KG1 (cell line): ENCODE data around the gene ATP10A.
"Not testable (repeated sequence)": the region's sequence is repeated elsewhere in the genome, so short reads cannot be mapped to it uniquely, and the experiment has no call there.

Source experiments
- DNase-seq: peaks from one replicate; lab custom pipeline; 2025; lab: John Stamatoyannopoulos, UW

Gene ATP10A

DNA sequence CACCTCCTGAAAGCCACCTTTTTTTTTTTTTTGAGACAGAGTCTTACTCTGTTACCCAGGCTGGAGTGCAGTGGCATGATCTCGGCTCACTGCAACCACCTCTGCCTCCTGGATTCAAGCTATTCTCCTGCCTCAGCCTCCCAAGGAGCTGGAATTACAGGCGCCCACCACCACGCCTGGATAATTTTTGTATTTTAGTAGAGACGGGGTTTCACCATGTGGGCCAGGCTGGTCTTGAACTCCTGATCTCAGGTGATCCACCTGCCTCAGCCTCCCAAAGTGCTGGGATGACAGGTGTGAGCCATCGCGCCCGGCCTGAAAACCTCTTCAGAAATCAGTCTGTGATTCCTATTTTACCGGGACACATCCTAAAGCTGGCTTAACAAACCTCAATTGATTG, 91.4 kb downstream of the ATP10A start:
- DNase-seq: not testable (repeated sequence)

DNA sequence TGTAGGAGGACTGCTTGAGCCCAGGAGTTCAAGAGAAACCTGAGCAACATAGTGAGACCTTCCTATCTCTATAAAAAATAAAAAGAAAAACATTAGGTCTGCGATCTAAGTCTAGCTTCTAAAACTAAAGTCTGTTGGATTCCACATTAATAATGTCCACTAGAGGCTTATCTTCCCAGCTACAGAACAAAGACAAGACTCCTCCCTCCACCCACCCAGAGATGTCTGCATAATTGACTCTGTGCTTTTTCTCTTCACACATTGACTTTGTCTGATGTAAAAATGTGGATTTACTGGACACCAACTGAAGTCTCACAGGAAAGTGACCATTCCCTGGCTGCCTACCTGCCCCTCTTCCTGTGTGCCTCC, 91.8 kb downstream of the ATP10A start:
- DNase-seq: no peak

DNA sequence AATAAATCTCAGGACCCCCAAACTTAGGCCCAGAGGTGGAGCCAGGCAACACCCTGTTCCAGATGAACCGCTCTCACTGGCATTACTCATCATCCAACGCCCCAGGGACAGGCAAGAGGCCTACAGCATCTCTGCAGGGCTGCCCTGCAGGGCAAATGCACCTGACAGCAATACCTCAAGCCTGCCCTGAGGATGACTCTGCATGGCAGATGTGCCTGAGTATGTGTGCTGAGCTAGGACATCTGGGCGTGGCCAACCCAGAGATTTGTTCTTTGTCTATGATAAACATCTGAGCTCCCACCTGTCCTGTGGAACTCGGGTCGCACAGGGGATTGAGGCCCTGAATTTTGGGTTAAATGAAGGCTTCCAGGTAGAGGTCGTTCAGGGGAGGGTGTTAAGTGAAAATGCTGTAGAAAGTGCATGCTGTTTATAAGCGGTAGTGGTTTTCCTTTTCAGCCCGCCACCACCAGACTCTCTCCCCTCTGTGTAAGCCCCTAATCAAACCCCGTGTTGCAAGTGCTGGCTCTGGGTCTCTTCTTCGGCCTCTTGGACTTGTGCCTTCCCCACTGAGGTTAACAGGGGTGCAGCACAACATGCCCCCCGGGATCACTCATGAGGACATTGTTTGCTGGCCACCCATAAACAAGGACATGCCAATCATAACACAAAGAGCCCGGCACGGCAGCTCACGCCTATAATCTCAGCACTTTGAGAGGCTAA, 92.3 kb downstream of the ATP10A start:
- no peak for DNase-seq

GRCh38 chr15:25770031-25770430, 93.1 kb downstream of the ATP10A start:
- no peak for DNase-seq

- no peak for DNase-seq
Measured at GRCh38 chr15:25768271-25768670, 94.9 kb downstream of the ATP10A start.

DNA sequence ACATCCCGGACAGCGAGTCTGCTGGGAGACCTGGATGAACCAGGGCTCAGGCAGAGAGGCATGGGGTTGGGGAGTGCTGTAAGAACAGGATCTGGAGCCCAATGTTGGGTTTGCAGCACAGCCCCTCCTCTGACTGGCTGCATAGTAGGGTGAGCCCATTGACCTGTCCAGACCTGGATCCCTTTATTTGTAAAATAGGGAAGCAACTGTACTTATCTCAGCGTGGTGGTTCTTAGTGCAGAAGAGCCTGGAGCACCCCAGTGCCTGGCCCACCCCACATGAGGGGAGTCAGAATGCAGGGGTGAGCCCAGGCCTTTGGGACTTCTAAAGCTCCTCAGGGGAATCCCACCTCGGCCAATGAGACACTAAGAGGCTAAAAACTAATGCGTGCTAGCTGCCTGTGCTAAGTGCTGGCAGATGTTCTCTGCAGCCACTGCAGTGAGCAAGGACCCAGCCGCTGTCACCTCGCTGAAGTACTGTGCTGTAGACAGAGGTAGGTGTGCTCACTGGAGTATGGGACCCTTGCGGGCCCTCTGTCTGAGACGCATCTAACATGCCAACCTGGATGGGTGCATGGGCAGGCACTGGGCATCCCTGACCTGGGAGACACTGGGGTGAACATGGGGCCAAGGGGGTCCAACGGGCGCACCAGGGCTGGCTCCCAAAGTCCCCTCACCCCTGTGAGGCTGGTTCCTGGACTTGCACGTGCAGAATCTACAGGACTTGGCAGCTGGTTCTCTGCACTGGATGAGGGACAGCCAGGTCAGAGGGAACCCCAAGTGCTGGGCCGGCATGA, 95.6 kb downstream of the ATP10A start:
- DNase-seq: no peak

GRCh38 chr15:25766417-25766816, 96.7 kb downstream of the ATP10A start:
- DNase-seq: no peak

GRCh38 chr15:25764980-25765735, 98.0 kb downstream of the ATP10A start:
- DNase-seq: no peak

- DNase-seq: no peak
Measured at GRCh38 chr15:25763954-25764353, 99.2 kb downstream of the ATP10A start.

- no peak for DNase-seq
Measured at GRCh38 chr15:25763331-25763751, 99.8 kb downstream of the ATP10A start.

GRCh38 chr15:25761971-25762662, 101.0 kb downstream of the ATP10A start:
- peak; percentile 33 for DNase-seq

DNA sequence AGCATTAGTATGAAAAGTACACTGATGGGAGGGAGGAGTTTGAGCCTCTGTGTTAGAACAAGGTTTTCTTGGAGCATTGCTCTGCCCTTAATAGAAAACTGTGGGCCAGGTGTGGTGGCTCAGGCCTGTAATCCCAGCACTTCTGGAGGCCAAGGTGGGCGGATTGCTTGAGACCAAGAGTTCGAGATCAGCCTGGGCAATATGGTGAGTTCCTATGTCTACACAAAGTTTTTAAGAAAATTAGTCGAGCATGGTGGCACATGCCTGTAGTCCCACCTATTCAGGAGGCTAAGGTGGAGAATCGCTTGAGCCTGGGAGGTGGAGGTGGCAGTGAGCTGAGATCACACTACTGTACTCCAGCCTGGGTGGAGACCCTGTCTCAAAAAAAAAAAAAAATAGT, 103.7 kb downstream of the ATP10A start:
- no peak for DNase-seq

GRCh38 chr15:25758612-25759011, 104.5 kb downstream of the ATP10A start:
- not testable (repeated sequence) for DNase-seq

GRCh38 chr15:25743548-25744275, 119.4 kb downstream of the ATP10A start:
- DNase-seq: no peak

- no peak for DNase-seq
Measured at GRCh38 chr15:25742776-25743547, 120.2 kb downstream of the ATP10A start.

- no peak for DNase-seq
Measured at GRCh38 chr15:25742041-25742730, 120.9 kb downstream of the ATP10A start.

GRCh38 chr15:25741256-25741580, 121.9 kb downstream of the ATP10A start:
- DNase-seq: no peak

DNA sequence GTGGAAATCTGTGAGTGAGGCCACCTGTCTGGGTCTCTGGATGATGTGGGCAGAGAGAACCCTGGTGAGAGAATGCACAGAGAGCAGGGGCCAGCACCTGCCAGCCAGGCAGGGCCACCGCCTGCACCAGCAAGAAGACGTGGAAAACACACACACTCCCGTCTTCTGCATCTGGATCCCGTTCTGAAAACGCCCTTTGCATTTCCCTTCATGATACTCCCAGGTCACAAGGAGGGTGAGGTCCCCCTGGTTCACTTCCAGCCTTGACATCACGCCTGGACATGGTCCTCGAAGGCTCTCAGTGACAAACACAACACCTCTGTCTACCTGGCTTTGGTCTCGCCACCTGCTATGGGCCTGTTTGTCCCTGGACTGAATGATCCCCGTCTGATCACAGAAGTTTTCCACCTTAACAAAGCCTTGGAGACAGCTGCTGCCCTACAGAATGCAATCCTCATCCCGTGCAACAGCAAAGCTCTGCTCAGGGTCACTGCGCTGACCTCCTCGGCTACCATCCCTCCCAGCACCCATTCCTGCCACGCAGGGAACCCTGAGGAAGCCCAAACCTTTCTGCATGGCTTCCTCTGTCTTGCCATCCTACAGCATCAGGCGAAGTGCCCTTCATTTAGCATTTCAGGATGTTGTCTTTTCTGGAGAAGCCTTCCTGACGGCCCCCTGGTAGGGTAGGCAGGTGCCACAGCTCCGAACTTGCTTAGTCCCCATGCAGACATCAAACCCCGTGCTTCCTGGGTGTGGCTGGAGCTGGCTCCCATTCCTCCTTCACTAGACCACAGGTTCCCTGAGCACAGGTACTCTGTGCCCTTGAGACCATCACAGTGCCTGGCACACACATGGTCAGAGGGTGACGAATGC, 122.5 kb downstream of the ATP10A start:
- no peak for DNase-seq

GRCh38 chr15:25739687-25740121, 123.4 kb downstream of the ATP10A start:
- DNase-seq: peak; percentile 14
